GM04504 (cell line): ENCODE measurements around the gene CHAF1A.
A peak's percentile ranks its signal among the peaks of the same experiment; 100 is the strongest.

Source experiments
- DNase-seq: peaks from one replicate; pipeline ENCODE4 v3.0.0-alpha.2; 2012; ENCODE audit warnings: low read depth

CHAF1A gene

GRCh38 chr19:4402171-4403004, at the start of gene CHAF1A:
CHAF1A (plus strand) TSS chr19:4402640; CDS start chr19:4402763, 123 bp downstream.
- peak; percentile 100 for DNase-seq

- DNase-seq = no peak
These were observed 49.7 kb upstream of the CHAF1A start for GRCh38 chr19:4352701-4353121.

GRCh38 chr19:4354282-4354681, 48.2 kb upstream of the CHAF1A start:
- no peak for DNase-seq

- DNase-seq = no peak
These were observed 47.5 kb upstream of the CHAF1A start for GRCh38 chr19:4354897-4355296.

GRCh38 chr19:4357095-4357797, 45.2 kb upstream of the CHAF1A start:
- no peak for DNase-seq

- no peak for DNase-seq
These were observed 44.5 kb upstream of the CHAF1A start for GRCh38 chr19:4357921-4358326.

- no peak for DNase-seq
These were observed 43.5 kb upstream of the CHAF1A start for GRCh38 chr19:4358709-4359626.

- DNase-seq = no peak
These were observed 42.8 kb upstream of the CHAF1A start for GRCh38 chr19:4359627-4360000.

GRCh38 chr19:4360081-4360569, 42.3 kb upstream of the CHAF1A start:
- no peak for DNase-seq

GRCh38 chr19:4360641-4361151, 41.7 kb upstream of the CHAF1A start:
- DNase-seq = no peak

- no peak for DNase-seq
These were observed 41.0 kb upstream of the CHAF1A start for GRCh38 chr19:4361152-4362046.

- DNase-seq = no peak
These were observed 40.2 kb upstream of the CHAF1A start for GRCh38 chr19:4362101-4362828.

GRCh38 chr19:4362831-4363545, 39.5 kb upstream of the CHAF1A start:
- DNase-seq = no peak

- DNase-seq = no peak
These were observed 38.7 kb upstream of the CHAF1A start for GRCh38 chr19:4363571-4364304.

GRCh38 chr19:4365341-4365740, 37.1 kb upstream of the CHAF1A start:
- no peak for DNase-seq

GRCh38 chr19:4365791-4366665, 36.4 kb upstream of the CHAF1A start:
- DNase-seq = no peak

GRCh38 chr19:4366666-4367335, 35.6 kb upstream of the CHAF1A start:
- no peak for DNase-seq
